T1000 (cell line): Measurements from ENCODE around the gene CREB3L1.

Experiments used
- DNase-seq: peaks from one replicate; lab custom pipeline; 2025; ENCODE audit warnings: mixed read lengths; lab: John Stamatoyannopoulos, UW

CREB3L1 gene

GRCh38 chr11:46322759-46323158 lies 45.3 kb downstream of the CREB3L1 start:
- no peak for DNase-seq

- no peak for DNase-seq
These were observed 49.5 kb downstream of the CREB3L1 start for GRCh38 chr11:46326813-46327416.

- no peak for DNase-seq
These were observed 50.4 kb downstream of the CREB3L1 start for GRCh38 chr11:46327829-46328228.

GRCh38 chr11:46330154-46330553 lies 52.7 kb downstream of the CREB3L1 start:
- no peak for DNase-seq

GRCh38 chr11:46330563-46331281 lies 53.3 kb downstream of the CREB3L1 start:
- no peak for DNase-seq

- DNase-seq = no peak
These were observed 54.0 kb downstream of the CREB3L1 start for GRCh38 chr11:46331282-46331984.

- no peak for DNase-seq
These were observed 54.7 kb downstream of the CREB3L1 start for GRCh38 chr11:46332093-46332567.

- DNase-seq = no peak
These were observed 55.3 kb downstream of the CREB3L1 start for GRCh38 chr11:46332568-46333393.

GRCh38 chr11:46333394-46333947 lies 56.0 kb downstream of the CREB3L1 start:
- no peak for DNase-seq

GRCh38 chr11:46334211-46334610 lies 56.7 kb downstream of the CREB3L1 start:
- DNase-seq = no peak

- no peak for DNase-seq
These were observed 57.8 kb downstream of the CREB3L1 start for GRCh38 chr11:46335271-46335670.

GRCh38 chr11:46335890-46336562 lies 58.6 kb downstream of the CREB3L1 start:
- DNase-seq = no peak

- DNase-seq = no peak
These were observed 59.2 kb downstream of the CREB3L1 start for GRCh38 chr11:46336563-46337180.

- no peak for DNase-seq
These were observed 60.3 kb downstream of the CREB3L1 start for GRCh38 chr11:46337626-46338345.

GRCh38 chr11:46338636-46338987 lies 61.1 kb downstream of the CREB3L1 start:
- DNase-seq = no peak

- DNase-seq = no peak
These were observed 61.7 kb downstream of the CREB3L1 start for GRCh38 chr11:46338988-46339666.

- no peak for DNase-seq
These were observed 62.4 kb downstream of the CREB3L1 start for GRCh38 chr11:46339816-46340215.

GRCh38 chr11:46341454-46341853 lies 64.0 kb downstream of the CREB3L1 start:
- no peak for DNase-seq

- DNase-seq = no peak
These were observed 64.8 kb downstream of the CREB3L1 start for GRCh38 chr11:46342239-46342638.

GRCh38 chr11:46343520-46343919 lies 66.1 kb downstream of the CREB3L1 start:
- DNase-seq = no peak
